H1 (cell line): ENCODE measurements around the gene HUWE1. TPM values are rescaled to one million over a fixed set of nuclear protein-coding genes. Genes with fewer than 3 reads are reported as not detected.

ENCODE experiments used
- ASH2L ChIP-seq: fragments of 200-600, 300-600 bp; sonication (generic); IDR thresholded peaks from one replicate; pipeline ENCODE4 v1.7.1; 2017; ENCODE audit warnings: low read length
- BCL11A ChIP-seq, 2 experiments: IDR thresholded peaks; one replicate each; pipeline ENCODE4 v1.6.1; 2011; ENCODE audit warnings: low read depth in 2 of 2, low read length in 2 of 2, mild to moderate bottlenecking in 2 of 2
- CHD1 ChIP-seq: IDR thresholded peaks from 2 replicates; pipeline ENCODE4 v1.6.1; 2012; ENCODE audit warnings: low read depth, low read length, improper control_type of control experiment
- EGR1 ChIP-seq: IDR thresholded peaks from 2 replicates; pipeline ENCODE4 v1.6.1; 2011; ENCODE audit warnings: low read depth, low read length, borderline replicate concordance
- EZH2 ChIP-seq: fragments of 200-600 bp; sonication (generic); IDR thresholded peaks from 2 replicates; pipeline ENCODE4 v1.7.1; 2012; ENCODE audit warnings: low read depth, mild to moderate bottlenecking, moderate library complexity, low read length, inconsistent platforms; ENCODE audit not compliant: severe bottlenecking
- NANOG ChIP-seq: IDR thresholded peaks from 2 replicates; pipeline ENCODE4 v1.6.1; 2011; ENCODE audit warnings: low read length, low read depth, mild to moderate bottlenecking, inconsistent platforms; ENCODE audit not compliant: insufficient read depth, poor library complexity, severe bottlenecking
- PHF8 ChIP-seq: fragments of 200-600 bp; sonication (generic); conservative IDR thresholded peaks from 2 replicates; pipeline ENCODE4 v1.7.1; 2012; ENCODE audit warnings: low read depth, mild to moderate bottlenecking, inconsistent platforms, low read length, moderate library complexity
- POLR2AphosphoS5 ChIP-seq: IDR thresholded peaks from 2 replicates; pipeline ENCODE4 v1.6.1; 2011; ENCODE audit warnings: low read depth, low read length
- RFX5 ChIP-seq: IDR thresholded peaks from 2 replicates; pipeline ENCODE4 v1.6.1; 2011; ENCODE audit warnings: low read depth, low read length, improper control_type of control experiment, borderline replicate concordance
- RNF2 ChIP-seq: fragments of 200-900, 300-1000 bp; sonication (generic); IDR thresholded peaks from 2 replicates; pipeline ENCODE4 v1.7.1; 2016; ENCODE audit warnings: borderline replicate concordance, low read depth, mild to moderate bottlenecking, antibody characterized with exemption, low read length; ENCODE audit not compliant: poor library complexity, severe bottlenecking; ENCODE audit errors: missing control alignments
- SIN3A ChIP-seq, 2 experiments: IDR thresholded peaks in 1 of 2; conservative IDR thresholded peaks in 1 of 2; 2 replicates each; pipeline ENCODE4 v1.6.1; 2011 to 2012; ENCODE audit warnings: low read length in 2 of 2, improper control_type of control experiment in 1 of 2, low read depth in 1 of 2, mild to moderate bottlenecking in 1 of 2
- SUZ12 ChIP-seq: fragments of 200-600 bp; sonication (generic); IDR thresholded peaks from 2 replicates; pipeline ENCODE4 v1.6.1; 2012; ENCODE audit warnings: mild to moderate bottlenecking, inconsistent platforms, low read length, moderate library complexity, mixed read lengths
- TAF7 ChIP-seq: optimal IDR thresholded peaks from 2 replicates; pipeline ENCODE3; 2011; ENCODE audit warnings: low read depth, mild to moderate bottlenecking, inconsistent platforms, low read length, moderate library complexity, borderline replicate concordance
- TBP ChIP-seq: IDR thresholded peaks from 2 replicates; pipeline ENCODE4 v1.6.1; 2011; ENCODE audit warnings: low read depth, low read length, improper control_type of control experiment
- polyA plus RNA-seq, 7 experiments: library from polyadenylated mRNA; depleted of rRNA in 3 of 7; stranded (reverse) in 5 of 7; unstranded in 2 of 7; fragments of >200 nt in 5 of 7; fragments of 200-250 nt in 2 of 7; gene quantifications; 1 replicate in 5 of 7; 2 replicates in 1 of 7; 4 replicates in 1 of 7; pipeline versions ENCODE4 v1.2.1 to v1.2.3, GENCODE V29; 2011 to 2013; ENCODE audit warnings: missing spikeins in 2 of 7, mixed read lengths in 2 of 7
- total RNA-seq: library from RNA; stranded (reverse); fragmentation: NEBNext Ultra II Directional; extraction: Animal tissue kit (Norgen Biotek cat#: 25700); gene quantifications from 2 replicates; pipeline ENCODE4 v1.2.1, GENCODE V29; 2021
- TF ChIP-seq, protein P1 (sequence below): IDR thresholded peaks from 2 replicates; pipeline ENCODE4 v1.6.1; 2012; ENCODE audit warnings: inconsistent platforms
- TF ChIP-seq, protein P2 (sequence below): IDR thresholded peaks from 2 replicates; pipeline ENCODE4 v1.6.1; 2011; ENCODE audit warnings: low read length, improper control_type of control experiment
- TF ChIP-seq, protein P3 (sequence below), 3 experiments: IDR thresholded peaks; 1 replicate in 2 of 3; 2 replicates in 1 of 3; pipeline versions ENCODE4 v1.5.1 to v1.6.1; 2011; ENCODE audit warnings: low read length in 3 of 3, mild to moderate bottlenecking in 3 of 3, inconsistent platforms in 2 of 3, low read depth in 1 of 3, moderate library complexity in 1 of 3; ENCODE audit not compliant: insufficient read depth in 1 of 3; ENCODE audit errors: control extremely low read depth in 1 of 3

HUWE1 gene
- total and polyA plus RNA-seq, 2 of the 8 experiments (the other 6 are each of a cell fraction or from before 2014, with no cell fraction given), result 114 to 252 TPM

DNA sequence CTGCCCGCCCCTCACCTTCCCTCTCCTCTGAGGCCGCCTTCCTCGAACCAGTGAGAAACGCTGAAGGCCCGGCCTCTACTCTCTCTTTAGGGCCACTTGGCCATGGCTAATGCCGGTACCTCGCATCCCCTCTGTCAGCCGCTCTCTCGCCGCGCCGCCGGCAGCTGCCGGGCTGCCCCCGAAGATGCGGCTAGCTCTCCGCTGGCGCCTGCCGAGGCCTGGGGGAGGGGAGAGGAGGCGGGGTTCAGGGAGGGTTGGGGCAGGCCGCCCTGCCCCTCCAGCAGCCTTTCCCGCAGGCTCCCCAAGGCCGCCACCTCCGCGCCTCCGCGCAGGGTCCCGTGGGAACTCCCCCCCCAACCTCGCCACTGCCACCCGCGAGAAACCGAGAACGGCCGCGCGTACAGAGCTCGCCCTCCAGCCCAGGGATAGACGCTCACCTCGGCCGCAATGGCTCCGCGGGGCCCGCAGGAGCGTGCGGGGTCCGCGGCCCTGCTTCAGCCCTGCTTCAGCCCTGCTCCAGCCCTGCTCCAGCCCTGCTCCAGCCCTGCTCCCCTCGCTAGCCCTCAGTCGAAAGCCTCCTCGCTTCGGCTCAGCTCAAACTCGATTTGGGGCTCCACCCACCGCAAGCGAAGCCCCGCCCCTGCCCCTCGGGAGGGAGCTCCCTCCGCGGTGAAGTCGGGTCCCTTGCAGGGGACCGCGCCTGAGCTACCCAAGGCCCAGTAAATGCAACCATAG lies at the start of gene HUWE1 (continued):
- TF ChIP-seq PHF8 (peak; percentile 73; the same call in 1 of the 2 replicates), ASH2L (peak; percentile 83), NANOG (no peak), RFX5 (no peak), POLR2AphosphoS5 (peak; percentile 75; the same call in 1 of the 2 replicates), BCL11A (IDR thresholded peaks at IDR 0.05; ENCODE audit: low read depth in 2 of 2, low read length in 2 of 2) (no peak), SUZ12 (no peak), TAF7 (peak; percentile 29), SIN3A (conservative IDR thresholded peaks at IDR 0.05 in 1 of 2, IDR thresholded peaks at IDR 0.05 in 1 of 2; ENCODE audit: low read depth in 1 of 2, low read length in 2 of 2) (no peak; a peak in 1 of 4 replicates), TBP (peak; percentile 43; the same call in 1 of the 2 replicates), CHD1 (no peak), EGR1 (no peak), EZH2 (no peak), RNF2 (no peak)
- TF ChIP-seq, protein P1, sequence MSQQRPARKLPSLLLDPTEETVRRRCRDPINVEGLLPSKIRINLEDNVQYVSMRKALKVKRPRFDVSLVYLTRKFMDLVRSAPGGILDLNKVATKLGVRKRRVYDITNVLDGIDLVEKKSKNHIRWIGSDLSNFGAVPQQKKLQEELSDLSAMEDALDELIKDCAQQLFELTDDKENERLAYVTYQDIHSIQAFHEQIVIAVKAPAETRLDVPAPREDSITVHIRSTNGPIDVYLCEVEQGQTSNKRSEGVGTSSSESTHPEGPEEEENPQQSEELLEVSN, result no peak
- TF ChIP-seq, protein P2, sequence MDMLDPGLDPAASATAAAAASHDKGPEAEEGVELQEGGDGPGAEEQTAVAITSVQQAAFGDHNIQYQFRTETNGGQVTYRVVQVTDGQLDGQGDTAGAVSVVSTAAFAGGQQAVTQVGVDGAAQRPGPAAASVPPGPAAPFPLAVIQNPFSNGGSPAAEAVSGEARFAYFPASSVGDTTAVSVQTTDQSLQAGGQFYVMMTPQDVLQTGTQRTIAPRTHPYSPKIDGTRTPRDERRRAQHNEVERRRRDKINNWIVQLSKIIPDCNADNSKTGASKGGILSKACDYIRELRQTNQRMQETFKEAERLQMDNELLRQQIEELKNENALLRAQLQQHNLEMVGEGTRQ, result no peak
- TF ChIP-seq, protein P3, sequence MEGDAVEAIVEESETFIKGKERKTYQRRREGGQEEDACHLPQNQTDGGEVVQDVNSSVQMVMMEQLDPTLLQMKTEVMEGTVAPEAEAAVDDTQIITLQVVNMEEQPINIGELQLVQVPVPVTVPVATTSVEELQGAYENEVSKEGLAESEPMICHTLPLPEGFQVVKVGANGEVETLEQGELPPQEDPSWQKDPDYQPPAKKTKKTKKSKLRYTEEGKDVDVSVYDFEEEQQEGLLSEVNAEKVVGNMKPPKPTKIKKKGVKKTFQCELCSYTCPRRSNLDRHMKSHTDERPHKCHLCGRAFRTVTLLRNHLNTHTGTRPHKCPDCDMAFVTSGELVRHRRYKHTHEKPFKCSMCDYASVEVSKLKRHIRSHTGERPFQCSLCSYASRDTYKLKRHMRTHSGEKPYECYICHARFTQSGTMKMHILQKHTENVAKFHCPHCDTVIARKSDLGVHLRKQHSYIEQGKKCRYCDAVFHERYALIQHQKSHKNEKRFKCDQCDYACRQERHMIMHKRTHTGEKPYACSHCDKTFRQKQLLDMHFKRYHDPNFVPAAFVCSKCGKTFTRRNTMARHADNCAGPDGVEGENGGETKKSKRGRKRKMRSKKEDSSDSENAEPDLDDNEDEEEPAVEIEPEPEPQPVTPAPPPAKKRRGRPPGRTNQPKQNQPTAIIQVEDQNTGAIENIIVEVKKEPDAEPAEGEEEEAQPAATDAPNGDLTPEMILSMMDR (IDR thresholded peaks at IDR 0.05; ENCODE audit: control extremely low read depth in 1 of 3, insufficient read depth in 1 of 3, low read depth in 1 of 3, low read length in 3 of 3), result no peak
